Hepatocyte (in vitro differentiated cells): Measurements from ENCODE around the gene GDPGP1.

Experiments
- EZH2 ChIP-seq: fragments of 200-600 bp; sonication (generic); IDR thresholded peaks from 2 replicates; pipeline ENCODE4 v1.6.1; 2016; ENCODE audit warnings: antibody characterized with exemption, mild to moderate bottlenecking, borderline replicate concordance
- TF ChIP-seq, protein P1 (sequence below): fragments of 200-600 bp; sonication (generic); IDR thresholded peaks from 2 replicates; pipeline ENCODE4 v1.5.1; 2016; ENCODE audit warnings: antibody characterized with exemption, mild to moderate bottlenecking; ENCODE audit not compliant: poor library complexity

DNA sequence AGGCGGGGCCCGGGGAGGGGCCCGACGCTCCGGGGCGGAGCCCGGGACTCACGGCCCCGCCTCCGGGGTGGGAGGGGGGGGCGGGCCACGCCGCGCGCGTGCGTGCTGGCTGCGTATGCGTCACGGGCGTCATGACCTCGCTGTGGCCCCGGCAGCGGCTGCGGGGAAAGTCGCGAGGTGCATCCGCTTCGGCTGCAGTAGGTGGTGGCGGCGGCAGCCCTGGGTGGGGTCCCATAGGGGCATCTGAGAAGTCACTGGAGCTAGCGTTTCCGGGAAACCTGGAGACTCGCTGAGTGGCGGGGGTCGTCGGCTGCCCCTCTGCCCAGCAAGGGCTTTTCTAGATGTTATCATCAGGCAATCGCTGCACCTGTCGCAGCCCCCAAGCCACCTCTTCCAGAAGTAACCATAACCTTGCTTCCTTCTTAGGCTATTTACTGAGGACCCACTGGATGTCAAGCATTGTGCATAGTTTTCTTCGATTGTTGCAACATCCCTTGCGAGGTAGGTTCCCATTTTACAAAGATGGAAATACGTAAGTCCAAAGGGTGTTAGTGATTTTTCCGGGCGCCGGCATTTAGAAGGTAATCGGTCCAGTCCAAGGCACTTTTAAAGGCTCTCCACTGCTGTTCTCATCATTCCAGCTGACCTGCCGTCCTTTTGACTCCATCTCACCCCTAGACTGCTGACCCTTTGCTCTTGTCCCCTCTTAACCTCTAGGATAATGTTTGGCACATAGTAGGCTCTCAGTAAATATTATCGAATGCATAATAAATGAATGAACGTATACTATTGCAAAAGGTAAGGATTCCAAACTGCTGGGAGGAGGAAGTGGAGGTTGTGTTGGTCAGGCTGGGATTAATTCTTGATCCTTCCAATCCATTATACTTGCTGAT is at the start of gene GDPGP1:
- TF ChIP-seq, protein P1, sequence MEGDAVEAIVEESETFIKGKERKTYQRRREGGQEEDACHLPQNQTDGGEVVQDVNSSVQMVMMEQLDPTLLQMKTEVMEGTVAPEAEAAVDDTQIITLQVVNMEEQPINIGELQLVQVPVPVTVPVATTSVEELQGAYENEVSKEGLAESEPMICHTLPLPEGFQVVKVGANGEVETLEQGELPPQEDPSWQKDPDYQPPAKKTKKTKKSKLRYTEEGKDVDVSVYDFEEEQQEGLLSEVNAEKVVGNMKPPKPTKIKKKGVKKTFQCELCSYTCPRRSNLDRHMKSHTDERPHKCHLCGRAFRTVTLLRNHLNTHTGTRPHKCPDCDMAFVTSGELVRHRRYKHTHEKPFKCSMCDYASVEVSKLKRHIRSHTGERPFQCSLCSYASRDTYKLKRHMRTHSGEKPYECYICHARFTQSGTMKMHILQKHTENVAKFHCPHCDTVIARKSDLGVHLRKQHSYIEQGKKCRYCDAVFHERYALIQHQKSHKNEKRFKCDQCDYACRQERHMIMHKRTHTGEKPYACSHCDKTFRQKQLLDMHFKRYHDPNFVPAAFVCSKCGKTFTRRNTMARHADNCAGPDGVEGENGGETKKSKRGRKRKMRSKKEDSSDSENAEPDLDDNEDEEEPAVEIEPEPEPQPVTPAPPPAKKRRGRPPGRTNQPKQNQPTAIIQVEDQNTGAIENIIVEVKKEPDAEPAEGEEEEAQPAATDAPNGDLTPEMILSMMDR, result no peak
- TF ChIP-seq EZH2, result no peak
